Upper lobe of left lung (tissue), 6 donors: ENCODE data around the gene PDE4A. TPM values are rescaled to one million over a fixed set of nuclear protein-coding genes. Genes with fewer than 3 reads are reported as not detected.
A peak's percentile ranks its signal among the peaks of the same experiment; 100 is the strongest.
"Not testable (repeated sequence)": the region's sequence is repeated elsewhere in the genome, so short reads cannot be mapped to it uniquely, and the experiment has no call there.

Experiments
- ATAC-seq, 2 donors: fragments of 200-7000 bp; cut with Tn5 transposase; one replicate each; pipeline ENCODE4 v1.9.1; 2022; ENCODE audit warnings: mild to moderate bottlenecking in 2 of 2, moderate library complexity in 2 of 2; ENCODE audit not compliant: low FRiP score in 2 of 2
- DNase-seq, 2 donors: peaks; one replicate each; pipeline ENCODE4 v3.0.0-alpha.2; 2019 to 2020
- H3K27ac ChIP-seq, 4 donors: fragments of 200-600 bp; sonication (generic); one replicate each; pipeline ENCODE4 v1.5.1; 2016 to 2019
- H3K27me3 ChIP-seq, 4 donors: fragments of 200-600 bp; sonication (generic); one replicate each; pipeline ENCODE4 v1.5.1; 2017 to 2019
- H3K36me3 ChIP-seq, 4 donors: fragments of 200-600 bp; sonication (generic); one replicate each; pipeline ENCODE4 v1.5.1; 2016 to 2019
- H3K4me1 ChIP-seq, 4 donors: fragments of 200-600 bp; sonication (generic); one replicate each; pipeline ENCODE4 v1.5.1; 2018 to 2019
- H3K4me3 ChIP-seq, 4 donors: fragments of 200-600 bp; sonication (generic); one replicate each; pipeline ENCODE4 v1.5.1; 2017 to 2019; ENCODE audit warnings: mild to moderate bottlenecking in 2 of 4, moderate library complexity in 1 of 4
- H3K9me3 ChIP-seq, 4 donors: fragments of 200-600 bp; sonication (generic); one replicate each; pipeline ENCODE4 v1.5.1; 2018 to 2019
- CTCF ChIP-seq, 6 experiments: fragments of 450-650 bp in 4 of 6; fragments of 200-600 bp in 2 of 6; sonication (generic) in 2 of 6; IDR thresholded peaks; one replicate each; pipeline ENCODE4 v1.5.1; 2016 to 2019; ENCODE audit warnings: antibody characterized with exemption in 6 of 6
- EP300 ChIP-seq, 4 donors: sonication (generic); formaldehyde crosslinking; IDR thresholded peaks; one replicate each; pipeline ENCODE4 v1.5.1; 2017; ENCODE audit warnings: antibody characterized with exemption in 4 of 4, control low read depth in 2 of 4
- POLR2A ChIP-seq, 4 donors: fragments of 450-650 bp; IDR thresholded peaks; one replicate each; pipeline ENCODE4 v1.5.1; 2016 to 2017; ENCODE audit warnings: antibody characterized with exemption in 4 of 4, mild to moderate bottlenecking in 2 of 4
- POLR2AphosphoS5 ChIP-seq, 2 donors: sonication (generic); formaldehyde crosslinking; IDR thresholded peaks; one replicate each; pipeline ENCODE4 v1.5.1; 2017; ENCODE audit warnings: antibody characterized with exemption in 2 of 2
- WGBS, 2 donors: methylation state at CpG; one replicate each; pipeline ENCODE4 v1.1.5; 2017 to 2018; 5-methylcytosine and 5-hydroxymethylcytosine counted together
- total RNA-seq, 6 donors: library from RNA; depleted of rRNA in 4 of 6; stranded (reverse); fragments of >200 nt in 4 of 6; gene quantifications; one replicate each; pipeline versions ENCODE4 v1.1.0 to v1.2.1, GENCODE V29; 2016 to 2021
- donor health status: DM: no; HTN: no; CAD: no; lungs with moderate emphysema.
- donor health status: DM: no; HTN: yes; CAD: no; lungs with severe emphysema.

The PDE4A gene
- total RNA-seq, 6 donors from 2014 or later, result 22.8 to 38.2 (median 31.2) TPM

GRCh38 chr19:10395917-10396316 lies 24.4 kb upstream of the PDE4A start:
- H3K36me3 ChIP-seq, result peaks cover 30 to 78% (median 58%) of the 10 kb centered on the region in 4 donors
- TF ChIP-seq EP300 (IDR thresholded peaks at IDR 0.05) (no peak), CTCF (IDR thresholded peaks at IDR 0.05) (no peak), POLR2A (IDR thresholded peaks at IDR 0.05) (no peak), POLR2AphosphoS5 (IDR thresholded peaks at IDR 0.05) (no peak)
- no peak overlapping the region for H3K4me3 ChIP-seq
- peaks cover 7 to 15% (median 9%) of the 10 kb centered on the region in 4 donors for H3K4me1 ChIP-seq
- no peaks in the 10 kb centered on the region for H3K27me3 ChIP-seq
- H3K27ac ChIP-seq, result no peak overlapping the region
- ATAC-seq (no peak), DNase-seq (peak in 1 of 2 donors; percentile 78)
- 75 to 79% methylated on average over 22 to 24 of the region's 24 CpGs for WGBS, 2 donors
- no peaks in the 10 kb centered on the region for H3K9me3 ChIP-seq

GRCh38 chr19:10398819-10399218 lies 21.5 kb upstream of the PDE4A start:
- no peak for DNase-seq
- TF ChIP-seq CTCF (IDR thresholded peaks at IDR 0.05), result no peak
- no peak for TF ChIP-seq EP300 (IDR thresholded peaks at IDR 0.05)
- TF ChIP-seq POLR2A (IDR thresholded peaks at IDR 0.05), result no peak
- no peak for TF ChIP-seq POLR2AphosphoS5 (IDR thresholded peaks at IDR 0.05)
- Histone ChIP-seq H3K36me3 (peaks cover 19 to 51% (median 29%) of the 10 kb centered on the region in 4 donors), H3K27ac (no peak overlapping the region), H3K4me3 (no peak overlapping the region), H3K9me3 (no peaks in the 10 kb centered on the region), H3K4me1 (peaks cover 23 to 39% (median 27%) of the 10 kb centered on the region in 4 donors), H3K27me3 (no peaks in the 10 kb centered on the region)
- 93 to 98% methylated on average over 7 to 8 of the region's 9 CpGs for WGBS, 2 donors
- ATAC-seq, result no peak

GRCh38 chr19:10399340-10399739 lies 21.0 kb upstream of the PDE4A start:
- H3K36me3 ChIP-seq, result peaks cover 14 to 45% (median 25%) of the 10 kb centered on the region in 4 donors
- H3K27me3 ChIP-seq, H3K4me3 ChIP-seq, DNase-seq, H3K9me3 ChIP-seq, H3K27ac ChIP-seq, ATAC-seq: not testable (repeated sequence)
- WGBS, 2 donors, result 91 to 93% methylated on average over 4 to 8 of the region's 8 CpGs
- peaks cover 25 to 44% (median 30%) of the 10 kb centered on the region in 4 donors for H3K4me1 ChIP-seq

- ATAC-seq (no peak), DNase-seq (no peak)
- H3K27me3 ChIP-seq, result peaks cover 0 to 5% (median 1%) of the 10 kb centered on the region in 4 donors
- H3K27ac ChIP-seq, result peak overlapping the region in 1 of 4 donors; percentile 91
- H3K4me1 ChIP-seq, result peaks cover 31 to 50% (median 35%) of the 10 kb centered on the region in 4 donors
- H3K36me3 ChIP-seq, result peaks cover 11 to 40% (median 19%) of the 10 kb centered on the region in 4 donors
- 90% methylated on average over 7 to 8 of the region's 8 CpGs for WGBS, 2 donors
- no peak overlapping the region for H3K4me3 ChIP-seq
- no peaks in the 10 kb centered on the region for H3K9me3 ChIP-seq
- TF ChIP-seq POLR2A (IDR thresholded peaks at IDR 0.05), result no peak
- TF ChIP-seq POLR2AphosphoS5 (IDR thresholded peaks at IDR 0.05), result no peak
- no peak for TF ChIP-seq CTCF (IDR thresholded peaks at IDR 0.05)
- TF ChIP-seq EP300 (IDR thresholded peaks at IDR 0.05), result no peak
Measured at GRCh38 chr19:10399878-10400277, 20.5 kb upstream of the PDE4A start.

GRCh38 chr19:10402441-10403038 lies 17.8 kb upstream of the PDE4A start:
- DNase-seq, result peak in 1 of 2 donors; percentile 71
- Histone ChIP-seq H3K4me3 (peak overlapping the region; percentile 70 to 97 (median 86)), H3K36me3 (peaks cover 0 to 18% (median 3%) of the 10 kb centered on the region in 4 donors), H3K27ac (peak overlapping the region; percentile 80 to 91 (median 84)), H3K27me3 (peaks cover 0 to 13% (median 7%) of the 10 kb centered on the region in 4 donors), H3K4me1 (peaks cover 45 to 68% (median 50%) of the 10 kb centered on the region in 4 donors), H3K9me3 (no peaks in the 10 kb centered on the region)
- no peak for ATAC-seq
- 0 to 1% methylated on average over 15 of the region's 15 CpGs for WGBS, 2 donors
- TF ChIP-seq CTCF (IDR thresholded peaks at IDR 0.05), result no peak
- TF ChIP-seq POLR2A (IDR thresholded peaks at IDR 0.05), result no peak
- TF ChIP-seq POLR2AphosphoS5 (IDR thresholded peaks at IDR 0.05), result peak in 1 of 2 donors; percentile 53
- no peak for TF ChIP-seq EP300 (IDR thresholded peaks at IDR 0.05)
